ENCODE measurements around the gene MYRIP.
A peak's percentile ranks its signal among the peaks of the same experiment; 100 is the strongest.

MYRIP gene

GRCh38 chr3:40191251-40191650 is 381.8 kb downstream of the MYRIP start:
- Mint-ChIP-seq H3K4me1 (peaks cover under 1% of the 10 kb centered on the region), H3K27me3 (ENCODE audit: low read depth) (peaks cover under 1% of the 10 kb centered on the region), H3K36me3 (ENCODE audit: low read depth) (no peaks in the 10 kb centered on the region), H3K4me3 (no peak overlapping the region), H3K27ac (no peak overlapping the region), H3K9me3 (no peaks in the 10 kb centered on the region)
- TF ChIP-seq CTCF (IDR thresholded peaks at IDR 0.05; ENCODE audit: unreplicated experiment in 3 of 3), result no peak

- H3K4me1 Mint-ChIP-seq, result no peaks in the 10 kb centered on the region
- no peak overlapping the region for H3K27ac Mint-ChIP-seq
- TF ChIP-seq CTCF (IDR thresholded peaks at IDR 0.05; ENCODE audit: unreplicated experiment in 3 of 3), result peak; percentile 92 to 93 (median 93)
- no peaks in the 10 kb centered on the region for H3K27me3 Mint-ChIP-seq (ENCODE audit: low read depth)
- H3K36me3 Mint-ChIP-seq (ENCODE audit: low read depth), result no peaks in the 10 kb centered on the region
- no peaks in the 10 kb centered on the region for H3K9me3 Mint-ChIP-seq
- H3K4me3 Mint-ChIP-seq, result no peak overlapping the region
Measured at GRCh38 chr3:40191850-40192448, 382.5 kb downstream of the MYRIP start.

- Mint-ChIP-seq H3K4me3 (no peak overlapping the region), H3K27ac (no peak overlapping the region), H3K9me3 (no peaks in the 10 kb centered on the region), H3K27me3 (ENCODE audit: low read depth) (no peaks in the 10 kb centered on the region), H3K4me1 (no peaks in the 10 kb centered on the region), H3K36me3 (ENCODE audit: low read depth) (no peaks in the 10 kb centered on the region)
- TF ChIP-seq CTCF (IDR thresholded peaks at IDR 0.05; ENCODE audit: unreplicated experiment in 3 of 3), result no peak
Measured at GRCh38 chr3:40192628-40193027, 383.2 kb downstream of the MYRIP start.

GRCh38 chr3:40196966-40197365 is 387.6 kb downstream of the MYRIP start:
- no peaks in the 10 kb centered on the region for H3K4me1 Mint-ChIP-seq
- H3K27ac Mint-ChIP-seq, result no peak overlapping the region
- no peaks in the 10 kb centered on the region for H3K27me3 Mint-ChIP-seq (ENCODE audit: low read depth)
- no peaks in the 10 kb centered on the region for H3K9me3 Mint-ChIP-seq
- no peak overlapping the region for H3K4me3 Mint-ChIP-seq
- H3K36me3 Mint-ChIP-seq (ENCODE audit: low read depth), result no peaks in the 10 kb centered on the region
- TF ChIP-seq CTCF (IDR thresholded peaks at IDR 0.05; ENCODE audit: unreplicated experiment in 3 of 3), result no peak

GRCh38 chr3:40200692-40201316 is 391.4 kb downstream of the MYRIP start:
- no peaks in the 10 kb centered on the region for H3K9me3 Mint-ChIP-seq
- no peak overlapping the region for H3K27ac Mint-ChIP-seq
- H3K36me3 Mint-ChIP-seq (ENCODE audit: low read depth), result no peaks in the 10 kb centered on the region

More at GRCh38 chr3:40200692-40201316, 391.4 kb downstream of the MYRIP start:
- Mint-ChIP-seq H3K4me3 (no peak overlapping the region), H3K27me3 (ENCODE audit: low read depth) (no peaks in the 10 kb centered on the region), H3K4me1 (no peaks in the 10 kb centered on the region)
- no peak for TF ChIP-seq CTCF (IDR thresholded peaks at IDR 0.05; ENCODE audit: unreplicated experiment in 3 of 3)
